GM19438 (cell line): ENCODE data around the gene VRTN.
"Not testable (repeated sequence)": the region's sequence is repeated elsewhere in the genome, so short reads cannot be mapped to it uniquely, and the experiment has no call there.

Experiments
- ATAC-seq: cut with Tn5 transposase; IDR thresholded peaks from one replicate; pipeline ENCODE4 v1.9.1; 2021; ENCODE audit warnings: low read depth; ENCODE audit not compliant: unreplicated experiment

The VRTN gene

GRCh38 chr14:74348735-74349463 lies 628 bp downstream of the VRTN start:
- ATAC-seq = no peak

GRCh38 chr14:74349757-74350156 lies 1.5 kb downstream of the VRTN start:
- no peak for ATAC-seq

- ATAC-seq = no peak
Observed at GRCh38 chr14:74350211-74350927, 2.1 kb downstream of the VRTN start.

- ATAC-seq = no peak
Observed at GRCh38 chr14:74350928-74351323, 2.7 kb downstream of the VRTN start.

GRCh38 chr14:74356892-74357575 lies 8.8 kb downstream of the VRTN start:
- ATAC-seq = no peak

- no peak for ATAC-seq
Observed at GRCh38 chr14:74357585-74357984, 9.3 kb downstream of the VRTN start.

- no peak for ATAC-seq
Observed at GRCh38 chr14:74358176-74358829, 10.0 kb downstream of the VRTN start.

- ATAC-seq = no peak
Observed at GRCh38 chr14:74360163-74360562, 11.9 kb downstream of the VRTN start.

GRCh38 chr14:74362361-74362915 lies 14.2 kb downstream of the VRTN start:
- ATAC-seq = no peak

- ATAC-seq = no peak
Observed at GRCh38 chr14:74364271-74364880, 16.1 kb downstream of the VRTN start.

- no peak for ATAC-seq
Observed at GRCh38 chr14:74368026-74368425, 19.8 kb downstream of the VRTN start.

- ATAC-seq = no peak
Observed at GRCh38 chr14:74368441-74368840, 20.2 kb downstream of the VRTN start.

- ATAC-seq = no peak
Observed at GRCh38 chr14:74377976-74378690, 29.9 kb downstream of the VRTN start.

GRCh38 chr14:74380172-74380571 lies 31.9 kb downstream of the VRTN start:
- no peak for ATAC-seq

GRCh38 chr14:74380845-74381244 lies 32.6 kb downstream of the VRTN start:
- ATAC-seq = no peak

- ATAC-seq = not testable (repeated sequence)
Observed at GRCh38 chr14:74381571-74381970, 33.3 kb downstream of the VRTN start.

GRCh38 chr14:74382231-74382630 lies 34.0 kb downstream of the VRTN start:
- ATAC-seq = no peak

- no peak for ATAC-seq
Observed at GRCh38 chr14:74389980-74390379, 41.7 kb downstream of the VRTN start.

- ATAC-seq = not testable (repeated sequence)
Observed at GRCh38 chr14:74390505-74390904, 42.2 kb downstream of the VRTN start.

GRCh38 chr14:74391479-74391878 lies 43.2 kb downstream of the VRTN start:
- ATAC-seq = no peak
